Daoy (cell line): ENCODE results near the gene INHBB. TPM values are rescaled to one million over a fixed set of nuclear protein-coding genes. Genes with fewer than 3 reads are reported as not detected.

Source experiments
- DNase-seq: peaks from one replicate; pipeline ENCODE4 v3.0.0-alpha.2; 2015; ENCODE audit warnings: low read depth
- total RNA-seq: library from RNA; depleted of rRNA; stranded (reverse); fragments of >200 nt; shearing (Covaris generic); gene quantifications from 2 replicates; pipeline ENCODE4 v1.2.3, GENCODE V29; 2014; rRNA removed

The INHBB gene
- total RNA-seq, 1 experiment from 2014 or later = 0.29 TPM

- peak; percentile 40 for DNase-seq
Observed at GRCh38 chr2:120398051-120398995, 52.4 kb downstream of the INHBB start.

GRCh38 chr2:120398996-120399888 lies 53.3 kb downstream of the INHBB start:
- peak; percentile 39 for DNase-seq

GRCh38 chr2:120399889-120400240 lies 53.9 kb downstream of the INHBB start:
- no peak for DNase-seq

- DNase-seq = no peak
Observed at GRCh38 chr2:120400551-120400950, 54.6 kb downstream of the INHBB start.

Other genes starting within 250 kb of the INHBB start
- 23.7 and 23.8 TPM in 2 replicates for gene TMEM185B, start 122.7 kb upstream of the INHBB start, total RNA-seq
- 37.7 and 39.5 TPM in 2 replicates for gene RALB, start 93.3 kb upstream of the INHBB start, total RNA-seq